A673 (cell line): ENCODE data around the gene PTGS1. TPM values are rescaled to one million over a fixed set of nuclear protein-coding genes. Genes with fewer than 3 reads are reported as not detected.

Experiments used
- BruUV-seq: library from RNA; stranded (reverse); fragments of 400-500 nt; replicated peaks from 2 replicates; lab custom pipeline; 2021; lab: Mats Ljungman, UMichigan
- CTCF ChIA-PET: fragments of 300-600 bp; sonication (Branson Sonifier 250); formaldehyde crosslinking; loops from one replicate; lab custom pipeline; 2022; ENCODE audit warnings: antibody characterized with exemption; lab: Charles Lee
- POLR2A ChIA-PET: fragments of 300-600 bp; sonication (Branson Sonifier 250); formaldehyde crosslinking; loops from one replicate; lab custom pipeline; 2022; ENCODE audit warnings: antibody characterized with exemption; ENCODE audit not compliant: low non-redundant PET; lab: Charles Lee
- DNase-seq: peaks from one replicate; pipeline ENCODE4 v3.0.0-alpha.2; 2015; ENCODE audit warnings: low spot score
- H3K27ac ChIP-seq: fragments of 200-600 bp; sonication (generic); 2 replicates; pipeline ENCODE4 v1.5.1; 2016; ENCODE audit warnings: mixed run types, low read depth, mild to moderate bottlenecking, mixed read lengths, antibody characterized with exemption, low read length; ENCODE audit not compliant: poor library complexity, severe bottlenecking
- H3K27me3 ChIP-seq: fragments of 200-600 bp; sonication (generic); replicated peaks from 2 replicates; pipeline ENCODE4 v1.6.1; 2017; ENCODE audit warnings: mixed run types, low read depth, mild to moderate bottlenecking, mixed read lengths, antibody characterized with exemption, low read length; ENCODE audit not compliant: insufficient read depth, poor library complexity
- H3K36me3 ChIP-seq: fragments of 200-600 bp; sonication (generic); 2 replicates; pipeline ENCODE4 v1.6.1; 2016; ENCODE audit warnings: mixed run types, mild to moderate bottlenecking, mixed read lengths, antibody characterized with exemption, low read length; ENCODE audit not compliant: insufficient read depth, poor library complexity, severe bottlenecking
- H3K4me1 ChIP-seq: fragments of 200-600 bp; sonication (generic); 2 replicates; pipeline ENCODE4 v1.6.1; 2017; ENCODE audit warnings: mixed run types, mild to moderate bottlenecking, mixed read lengths, antibody characterized with exemption, low read length; ENCODE audit not compliant: insufficient read depth, poor library complexity, severe bottlenecking
- H3K4me3 ChIP-seq: fragments of 200-600 bp; sonication (generic); 2 replicates; pipeline ENCODE4 v1.5.1; 2016; ENCODE audit warnings: low read depth, mixed run types, mild to moderate bottlenecking, mixed read lengths, low read length; ENCODE audit not compliant: poor library complexity, severe bottlenecking
- H3K9me3 ChIP-seq: fragments of 200-600 bp; sonication (generic); 2 replicates; pipeline ENCODE4 v1.6.1; 2016; ENCODE audit warnings: mixed run types, low read depth, mild to moderate bottlenecking, mixed read lengths, antibody characterized with exemption, low read length; ENCODE audit not compliant: poor library complexity, severe bottlenecking
- CTCF ChIP-seq: fragments of 300-800, 200-600 bp; sonication (generic); conservative IDR thresholded peaks from 2 replicates; pipeline ENCODE4 v1.5.1; 2017; ENCODE audit warnings: low read depth, mild to moderate bottlenecking, antibody characterized with exemption, low read length, moderate library complexity, mixed read lengths
- EZH2 ChIP-seq: fragments of 200-600 bp; sonication (generic); IDR thresholded peaks from 2 replicates; pipeline ENCODE4 v1.6.1; 2017; ENCODE audit warnings: borderline replicate concordance, low read depth, mild to moderate bottlenecking, mixed read lengths, antibody characterized with exemption, low read length; ENCODE audit not compliant: poor library complexity, severe bottlenecking
- intact Hi-C: fragments of 100-400 bp; cut with micrococcal nuclease; formaldehyde crosslinking; loops from one replicate; pipeline ENCODE4 v1.10.0; 2022; ENCODE audit not compliant: unreplicated experiment
- total RNA-seq: library from RNA; stranded (reverse); gene quantifications from 2 replicates; pipeline ENCODE4 v1.2.3, GENCODE V29; 2021

PTGS1 gene
- total RNA-seq, 1 experiment from 2014 or later: not detected

- H3K4me1 ChIP-seq: no peaks in the 10 kb centered on the region
- POLR2A ChIA-PET: no interaction called here
- no peak for DNase-seq
- CTCF ChIA-PET: no interaction called here
- TF ChIP-seq CTCF (no peak), EZH2 (no peak)
- no peak overlapping the region for H3K4me3 ChIP-seq
- intact Hi-C loops: no loop called here
- no peak overlapping the region for H3K27ac ChIP-seq
- no peaks in the 10 kb centered on the region for H3K9me3 ChIP-seq
- H3K27me3 ChIP-seq: peaks cover 23% of the 10 kb centered on the region
- BruUV-seq: no TSS peak
- H3K36me3 ChIP-seq: no peaks in the 10 kb centered on the region
These were observed 28.3 kb upstream of the PTGS1 start for GRCh38 chr9:122342323-122343050.

GRCh38 chr9:122346478-122347347 lies 24.1 kb upstream of the PTGS1 start:
- TF ChIP-seq CTCF: no peak
- peak; percentile 78 for TF ChIP-seq EZH2
- DNase-seq: peak; percentile 9
- Histone ChIP-seq H3K4me1 (no peaks in the 10 kb centered on the region), H3K36me3 (no peaks in the 10 kb centered on the region), H3K27me3 (peaks cover 49% of the 10 kb centered on the region), H3K4me3 (peak overlapping the region; percentile 44), H3K9me3 (no peaks in the 10 kb centered on the region), H3K27ac (no peak overlapping the region)
- CTCF ChIA-PET: interaction anchor here (0.5 kb wide), 1 partner anchor 853 kb away, joined by 17 read pairs; no protein-coding TSS in a partner anchor
- BruUV-seq: no TSS peak
- POLR2A ChIA-PET: no interaction called here
- intact Hi-C loops: no loop called here

DNA sequence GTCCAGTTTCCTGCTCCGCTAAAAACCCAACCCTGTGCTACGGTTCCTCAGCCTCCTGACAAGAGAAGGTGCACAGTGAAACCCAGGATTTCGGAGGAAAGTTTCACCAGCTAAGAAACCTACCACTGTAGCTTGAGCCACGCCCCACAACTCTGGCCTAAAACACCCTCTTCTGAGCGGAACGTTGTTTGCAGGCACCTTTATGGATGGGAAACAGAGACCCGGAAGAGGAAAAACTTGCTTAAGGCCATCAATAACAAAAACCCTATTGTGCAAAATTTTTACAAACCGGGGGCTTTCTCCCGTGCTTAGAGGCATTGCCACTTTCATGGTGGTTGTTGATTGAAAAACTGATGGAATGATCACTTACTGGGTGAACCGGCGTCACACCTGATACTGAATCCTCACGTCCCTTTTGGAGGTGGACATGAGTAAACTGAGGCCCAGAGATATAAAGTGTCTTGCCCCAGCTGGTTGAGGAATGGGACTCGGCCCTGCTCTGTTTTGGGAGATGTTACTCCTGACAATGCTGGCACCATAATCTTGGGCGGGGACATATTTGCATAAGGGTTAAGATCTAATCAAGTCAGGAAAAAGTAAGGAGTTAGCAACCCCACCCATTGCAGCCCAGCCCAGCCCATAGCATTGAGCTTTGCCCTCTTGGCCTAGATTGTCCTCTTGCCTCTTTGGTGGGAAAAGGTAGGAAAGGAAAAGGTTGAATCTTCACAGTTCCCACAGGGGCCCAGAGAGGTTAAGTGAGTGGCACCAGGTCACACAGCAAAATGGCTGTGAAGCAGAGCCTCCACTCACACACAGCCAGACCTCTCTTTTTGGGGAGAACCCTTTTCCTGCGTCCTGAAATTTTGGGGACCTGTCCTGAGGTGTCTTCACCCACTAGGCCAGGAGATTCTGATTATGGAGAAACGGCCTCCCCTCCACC lies 23.2 kb upstream of the PTGS1 start:
- no peaks in the 10 kb centered on the region for H3K4me1 ChIP-seq
- H3K9me3 ChIP-seq: no peaks in the 10 kb centered on the region
- no peaks in the 10 kb centered on the region for H3K36me3 ChIP-seq
- H3K27me3 ChIP-seq: peaks cover 49% of the 10 kb centered on the region
- CTCF ChIA-PET: interaction anchor here (0.5 kb wide), 1 partner anchor 854 kb away, joined by 17 read pairs; no protein-coding TSS in a partner anchor
- no TSS peak for BruUV-seq
- POLR2A ChIA-PET: no interaction called here
- peak; percentile 17 for DNase-seq
- intact Hi-C loops: no loop called here
- no peak overlapping the region for H3K27ac ChIP-seq
- no peak for TF ChIP-seq CTCF
- TF ChIP-seq EZH2: no peak
- peak overlapping the region; percentile 44 for H3K4me3 ChIP-seq
